Activated CD4-positive, CD25-positive, alpha-beta regulatory T cell treated with anti-CD3 and anti-CD28 coated beads, Interleukin-2, amount 50 U/mL, for 16 hours (primary cell): ENCODE measurements around the gene ZIC1.

Experiments used
- DNase-seq: peaks from one replicate; pipeline ENCODE4 v3.0.0-alpha.2; 2020; ENCODE audit warnings: low read depth, low spot score

Gene ZIC1

GRCh38 chr3:147422196-147422595 lies 13.0 kb downstream of the ZIC1 start:
- no peak for DNase-seq

- DNase-seq = no peak
Measured at GRCh38 chr3:147422601-147423536, 13.7 kb downstream of the ZIC1 start.

- no peak for DNase-seq
Measured at GRCh38 chr3:147423537-147423797, 14.3 kb downstream of the ZIC1 start.

GRCh38 chr3:147423798-147424580 lies 14.8 kb downstream of the ZIC1 start:
- no peak for DNase-seq

GRCh38 chr3:147424581-147425387 lies 15.6 kb downstream of the ZIC1 start:
- DNase-seq = no peak

- no peak for DNase-seq
Measured at GRCh38 chr3:147425388-147425850, 16.3 kb downstream of the ZIC1 start.

- DNase-seq = no peak
Measured at GRCh38 chr3:147426931-147427330, 17.8 kb downstream of the ZIC1 start.

GRCh38 chr3:147427746-147428145 lies 18.6 kb downstream of the ZIC1 start:
- DNase-seq = no peak

GRCh38 chr3:147428326-147428725 lies 19.2 kb downstream of the ZIC1 start:
- no peak for DNase-seq

GRCh38 chr3:147428754-147429153 lies 19.6 kb downstream of the ZIC1 start:
- no peak for DNase-seq

- DNase-seq = no peak
Measured at GRCh38 chr3:147431751-147432150, 22.6 kb downstream of the ZIC1 start.

- no peak for DNase-seq
Measured at GRCh38 chr3:147447224-147447623, 38.1 kb downstream of the ZIC1 start.

- DNase-seq = no peak
Measured at GRCh38 chr3:147449669-147450068, 40.5 kb downstream of the ZIC1 start.

- no peak for DNase-seq
Measured at GRCh38 chr3:147458995-147459704, 50.0 kb downstream of the ZIC1 start.

- no peak for DNase-seq
Measured at GRCh38 chr3:147462856-147463255, 53.7 kb downstream of the ZIC1 start.
